Retinal pigment epithelial cell (primary cell): ENCODE data around the gene NME4.
"Not testable (repeated sequence)": the region's sequence is repeated elsewhere in the genome, so short reads cannot be mapped to it uniquely, and the experiment has no call there.

Source experiments
- DNase-seq: peaks from one replicate; pipeline ENCODE4 v3.0.0-alpha.2; 2010; ENCODE audit warnings: low read depth
- H3K4me3 ChIP-seq: 2 replicates; pipeline ENCODE4 v1.5.1; 2011; ENCODE audit warnings: mild to moderate bottlenecking, low read length, control low read depth, moderate library complexity
- CTCF ChIP-seq: conservative IDR thresholded peaks from 2 replicates; pipeline ENCODE4 v1.5.1; 2011; ENCODE audit warnings: low read depth, low read length, control low read depth, inconsistent platforms

Gene NME4

GRCh38 chr16:397135-397661, at the start of gene NME4:
Gene NME4, plus strand, starts transcription at chr16:397199. Its CDS starts 24 bp downstream, at chr16:397223.
- no peak for TF ChIP-seq CTCF
- H3K4me3 ChIP-seq: peak within 1 kb of the TSS; percentile 50
- no peak for DNase-seq

GRCh38 chr16:347203-347602, 49.8 kb upstream of the NME4 start:
- no peak for TF ChIP-seq CTCF
- no peak for DNase-seq
- H3K4me3 ChIP-seq: no peak overlapping the region

- not testable (repeated sequence) for H3K4me3 ChIP-seq
These were observed 48.5 kb upstream of the NME4 start for GRCh38 chr16:348495-348894.

GRCh38 chr16:349211-349610, 47.8 kb upstream of the NME4 start:
- H3K4me3 ChIP-seq: no peak overlapping the region
- no peak for TF ChIP-seq CTCF
- DNase-seq: no peak

More at GRCh38 chr16:348495-348894, 48.5 kb upstream of the NME4 start:
- DNase-seq: not testable (repeated sequence)

GRCh38 chr16:350203-350602, 46.8 kb upstream of the NME4 start:
- DNase-seq: no peak
- no peak for TF ChIP-seq CTCF
- H3K4me3 ChIP-seq: no peak overlapping the region

GRCh38 chr16:351804-352520, 45.0 kb upstream of the NME4 start:
- no peak for TF ChIP-seq CTCF
- DNase-seq: no peak
- H3K4me3 ChIP-seq: peak overlapping the region; percentile 64

GRCh38 chr16:352547-353403, 44.2 kb upstream of the NME4 start, which contains the start of gene AXIN1:
Gene AXIN1, minus strand, starts transcription at chr16:352723. Its CDS starts 5,698 bp downstream, at chr16:347025.
- TF ChIP-seq CTCF: no peak
- peak within 1 kb of the TSS; percentile 64 for H3K4me3 ChIP-seq
- DNase-seq: peak; percentile 76
